Panc1 (cell line): Measurements from ENCODE around the gene RALGAPB.

Experiments
- CTCF ChIP-seq: fragments of 450-650 bp; IDR thresholded peaks from 2 replicates; pipeline ENCODE4 v1.5.1; 2017; ENCODE audit warnings: mild to moderate bottlenecking
- POLR2AphosphoS5 ChIP-seq: IDR thresholded peaks from 2 replicates; pipeline ENCODE4 v1.6.1; 2012; ENCODE audit warnings: mild to moderate bottlenecking, low read depth, low read length, moderate library complexity
- SIN3A ChIP-seq: IDR thresholded peaks from 2 replicates; pipeline ENCODE4 v1.6.1; 2012; ENCODE audit warnings: low read depth, mild to moderate bottlenecking, low read length, moderate library complexity, borderline replicate concordance; ENCODE audit not compliant: insufficient read depth

DNA sequence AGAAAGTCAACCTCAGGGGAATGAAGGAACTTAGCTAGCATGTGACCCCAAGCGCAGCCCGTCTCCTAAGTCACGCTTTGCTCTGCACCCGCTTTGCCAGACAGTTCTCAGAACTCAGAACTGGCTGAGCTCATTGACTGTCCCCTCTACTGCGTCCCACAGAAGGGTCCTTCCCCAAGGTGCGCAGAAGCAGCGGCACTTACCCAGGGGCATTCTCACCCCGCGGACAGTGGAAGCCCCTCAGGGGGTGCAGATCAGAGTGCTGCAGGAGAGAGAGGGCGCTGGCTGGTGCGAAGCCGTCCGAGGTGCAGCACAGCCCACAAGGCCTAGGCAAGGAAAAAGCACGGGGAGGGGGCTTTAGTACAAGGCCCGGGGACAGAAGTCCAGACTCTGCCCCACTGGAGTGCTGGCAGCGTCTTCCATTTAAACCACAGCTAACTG is 38.3 kb upstream of the RALGAPB start:
- no peak for TF ChIP-seq CTCF
- no peak for TF ChIP-seq POLR2AphosphoS5
- TF ChIP-seq SIN3A, result no peak
